ENCODE measurements around the gene MOXD1.
"Not testable (repeated sequence)": the region's sequence is repeated elsewhere in the genome, so short reads cannot be mapped to it uniquely, and the experiment has no call there.

Gene MOXD1

GRCh38 chr6:132344811-132345210, 56.5 kb downstream of the MOXD1 start:
- no peak for DNase-seq

- DNase-seq, result no peak
These were observed 59.6 kb downstream of the MOXD1 start for GRCh38 chr6:132341646-132342045.

DNA sequence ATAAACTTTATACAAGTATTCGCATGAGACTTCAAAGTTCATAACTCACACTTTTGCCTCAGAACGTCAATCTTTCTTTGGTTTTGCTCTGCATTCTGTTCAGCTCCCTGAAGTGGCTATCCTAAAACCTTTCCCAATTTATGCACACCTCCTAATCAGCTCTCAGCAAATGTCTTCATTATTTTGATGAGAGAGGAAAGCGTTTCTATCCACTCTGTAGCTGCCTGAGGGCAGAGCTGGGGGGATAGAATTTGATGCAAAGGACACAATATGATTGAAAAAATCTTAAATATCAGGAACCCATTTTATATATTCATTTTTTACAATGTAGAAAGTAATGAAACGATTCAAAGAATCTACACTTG, 66.8 kb downstream of the MOXD1 start:
- no peak for DNase-seq

DNA sequence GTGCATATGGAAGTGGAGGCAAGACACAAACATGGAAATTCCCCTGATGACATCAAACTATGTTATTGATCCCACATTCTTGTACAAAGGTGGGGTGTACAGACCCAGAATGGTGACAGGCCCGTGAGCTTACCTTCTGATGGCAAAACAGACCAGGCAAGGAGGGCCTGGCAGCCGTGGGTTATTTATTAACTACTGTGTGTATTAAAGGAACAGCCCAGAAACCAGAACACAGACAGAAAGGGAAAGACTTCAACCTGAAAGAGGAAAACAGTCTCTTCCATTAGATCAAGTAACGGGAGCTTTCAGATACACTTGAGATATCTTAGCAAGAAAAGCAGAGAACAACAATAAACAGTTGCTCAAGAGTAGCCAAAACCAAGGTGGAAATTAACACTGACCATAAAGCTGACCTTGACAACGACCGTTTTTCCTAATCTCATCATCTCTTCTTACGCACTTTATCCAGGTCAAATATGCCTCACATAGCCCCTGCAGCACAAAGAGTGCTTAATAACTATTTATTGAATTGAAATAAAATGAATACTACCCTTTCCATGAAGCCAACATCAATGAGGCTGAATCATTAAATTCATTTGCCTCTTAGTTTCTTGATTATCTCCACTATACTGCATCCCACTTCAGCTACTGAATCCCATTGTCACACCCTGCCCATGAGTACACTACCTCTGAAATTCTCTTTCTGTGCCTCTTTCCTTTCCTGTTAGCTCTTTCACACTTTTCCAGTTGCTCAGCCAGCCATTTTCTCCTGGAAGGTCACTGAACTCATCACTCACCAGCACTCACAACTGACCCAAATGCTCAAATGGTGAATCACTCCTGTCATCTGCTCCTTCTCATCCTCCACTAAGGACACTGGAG, 67.4 kb downstream of the MOXD1 start:
- no peak for DNase-seq

DNA sequence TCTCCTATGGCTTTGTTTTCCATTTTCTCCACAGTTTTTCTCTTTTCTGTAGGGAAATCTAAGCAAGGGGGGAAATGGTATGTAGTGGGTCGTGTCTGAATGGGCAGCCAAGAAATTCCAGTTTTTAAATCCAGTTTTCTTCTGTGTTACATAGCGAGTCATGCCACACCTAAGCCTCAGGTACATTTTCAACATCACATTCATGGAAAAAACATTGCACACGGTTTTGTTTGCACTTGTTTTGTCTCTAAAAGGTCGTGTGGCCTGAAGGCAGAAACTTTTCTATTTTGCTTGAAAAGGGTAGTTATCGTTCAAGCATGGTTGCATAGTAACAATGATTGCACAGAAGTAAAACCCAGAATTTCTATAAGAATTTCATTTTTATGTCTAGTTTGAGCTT, 70.5 kb downstream of the MOXD1 start:
- DNase-seq, result no peak

DNA sequence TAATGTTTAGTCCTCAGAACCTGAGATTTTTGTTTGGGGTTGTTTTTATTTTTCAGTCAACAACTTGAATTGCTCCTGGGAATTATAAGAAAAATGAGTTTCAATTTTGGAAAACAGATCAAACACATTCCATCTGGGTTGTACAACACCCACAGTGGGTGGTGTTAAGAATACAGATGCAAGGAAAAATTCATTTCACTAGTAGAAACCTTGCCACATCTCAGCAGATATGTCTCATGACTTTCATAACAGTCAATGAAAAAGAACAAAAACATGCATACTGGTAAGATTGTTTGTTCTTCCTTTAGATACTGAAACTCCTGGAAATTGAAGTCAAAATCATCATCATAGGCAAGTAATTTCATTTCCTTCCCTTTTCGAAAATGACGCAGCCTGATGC, 78.9 kb downstream of the MOXD1 start:
- no peak for DNase-seq

GRCh38 chr6:132320007-132320406, 81.3 kb downstream of the MOXD1 start:
- no peak for DNase-seq

- DNase-seq, result no peak
These were observed 84.3 kb downstream of the MOXD1 start for GRCh38 chr6:132316970-132317369.

DNA sequence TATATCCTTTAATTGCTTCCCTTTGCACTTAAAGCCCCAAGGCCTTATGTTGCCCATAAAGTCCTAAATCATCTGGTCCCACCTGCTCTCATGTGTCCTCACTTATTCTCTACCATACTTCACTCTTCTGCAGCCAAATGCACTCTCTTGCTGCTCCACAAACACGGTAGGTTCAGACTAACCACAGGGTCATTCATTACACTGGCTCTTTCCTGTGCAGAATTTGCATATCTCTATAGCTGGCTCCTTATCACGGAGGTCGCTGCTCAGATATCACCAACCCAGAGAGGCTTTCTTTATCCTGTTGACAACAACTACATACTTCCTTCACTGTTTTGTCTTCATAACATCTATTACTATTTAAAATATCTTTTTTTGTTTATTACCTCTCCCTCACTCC, 86.8 kb downstream of the MOXD1 start:
- DNase-seq, result no peak

DNA sequence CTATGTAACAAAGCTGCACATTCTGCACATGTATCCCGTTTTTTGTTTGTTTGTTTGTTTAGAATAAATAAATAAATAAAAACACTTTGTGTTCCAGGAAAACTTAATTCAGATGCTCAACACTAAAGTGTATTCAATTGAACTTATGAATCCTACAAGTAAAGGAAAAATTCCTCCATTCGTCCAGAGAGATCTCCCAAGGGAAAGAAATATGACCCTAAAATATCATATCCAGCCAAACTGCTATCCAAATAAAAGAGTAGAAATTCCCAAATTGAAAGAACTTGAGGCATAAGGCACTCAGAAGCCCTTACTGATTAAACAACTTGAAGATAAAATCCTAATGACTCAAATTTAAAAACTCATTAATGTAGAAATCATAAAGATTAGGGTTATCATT, 90.4 kb downstream of the MOXD1 start:
- DNase-seq, result no peak

DNA sequence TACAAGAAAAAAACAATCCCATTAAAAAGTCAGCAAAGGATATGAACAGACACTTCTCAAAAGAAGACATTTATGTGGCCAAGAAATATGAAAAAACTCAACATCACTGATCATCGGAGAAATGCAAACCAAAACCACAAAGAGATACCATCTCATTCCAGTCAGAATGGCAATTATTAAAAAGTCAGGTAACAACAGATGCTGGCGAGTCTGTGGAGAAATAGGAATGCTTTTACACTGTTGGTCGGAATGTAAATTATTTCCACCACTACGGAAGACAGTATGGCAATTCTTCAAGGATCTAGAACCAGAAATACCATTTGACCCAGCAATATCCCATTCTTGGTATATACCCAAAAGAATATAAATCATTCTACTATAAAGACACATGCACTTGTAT, 91.1 kb downstream of the MOXD1 start:
- not testable (repeated sequence) for DNase-seq

GRCh38 chr6:132304891-132305305, 96.4 kb downstream of the MOXD1 start:
- no peak for DNase-seq

DNA sequence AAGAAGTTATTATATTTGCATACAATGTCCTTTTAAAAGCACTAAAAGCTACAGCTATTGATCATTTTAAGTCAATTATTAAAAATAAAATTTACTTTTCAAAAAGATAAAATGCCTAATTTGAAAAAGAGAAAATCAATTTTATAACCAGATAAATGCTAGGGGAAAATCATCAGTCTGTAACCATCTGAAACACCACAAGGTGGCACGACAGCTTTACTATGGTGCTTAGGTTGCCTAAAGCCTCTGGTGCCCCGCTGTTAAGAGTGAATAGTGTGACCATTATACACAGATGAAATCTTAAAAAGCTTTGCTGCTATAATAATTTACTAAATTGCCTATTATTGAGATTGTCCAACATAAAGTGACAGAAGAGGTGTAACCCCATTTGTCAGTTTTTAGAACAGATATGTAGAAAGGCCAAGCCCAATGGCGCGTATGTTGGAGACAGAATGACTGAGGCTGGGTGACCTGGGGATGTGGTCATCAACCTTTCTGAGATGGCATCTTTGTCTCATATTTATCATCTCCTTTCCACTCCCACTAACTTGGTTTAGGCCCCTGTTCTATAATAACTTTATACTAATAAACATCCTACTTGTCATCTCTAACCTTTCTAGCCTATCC, 100.8 kb downstream of the MOXD1 start:
- DNase-seq, result peak; percentile 44

- peak; percentile 51 for DNase-seq
These were observed 102.8 kb downstream of the MOXD1 start for GRCh38 chr6:132298344-132298949.

DNA sequence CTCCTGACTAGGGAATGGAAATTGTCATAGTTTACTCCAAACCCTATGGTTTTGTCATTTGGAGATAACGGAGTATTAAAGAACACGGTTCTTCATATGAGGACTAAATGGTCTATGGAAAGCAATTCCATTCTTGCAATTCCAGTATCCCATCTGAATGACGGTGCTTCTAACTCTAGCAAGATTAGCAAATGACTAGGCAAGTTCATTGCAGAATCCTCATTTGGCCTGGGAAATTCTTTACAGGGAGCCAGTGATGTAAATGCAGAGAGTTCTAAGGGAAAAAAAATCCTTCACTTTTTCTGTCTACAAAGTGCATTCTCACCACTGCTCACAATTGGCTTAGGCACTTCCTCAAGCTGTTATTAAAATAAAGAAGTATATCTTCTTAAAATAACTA, 111.5 kb downstream of the MOXD1 start:
- DNase-seq, result no peak

- no peak for DNase-seq
These were observed 114.2 kb downstream of the MOXD1 start for GRCh38 chr6:132287101-132287500.

DNA sequence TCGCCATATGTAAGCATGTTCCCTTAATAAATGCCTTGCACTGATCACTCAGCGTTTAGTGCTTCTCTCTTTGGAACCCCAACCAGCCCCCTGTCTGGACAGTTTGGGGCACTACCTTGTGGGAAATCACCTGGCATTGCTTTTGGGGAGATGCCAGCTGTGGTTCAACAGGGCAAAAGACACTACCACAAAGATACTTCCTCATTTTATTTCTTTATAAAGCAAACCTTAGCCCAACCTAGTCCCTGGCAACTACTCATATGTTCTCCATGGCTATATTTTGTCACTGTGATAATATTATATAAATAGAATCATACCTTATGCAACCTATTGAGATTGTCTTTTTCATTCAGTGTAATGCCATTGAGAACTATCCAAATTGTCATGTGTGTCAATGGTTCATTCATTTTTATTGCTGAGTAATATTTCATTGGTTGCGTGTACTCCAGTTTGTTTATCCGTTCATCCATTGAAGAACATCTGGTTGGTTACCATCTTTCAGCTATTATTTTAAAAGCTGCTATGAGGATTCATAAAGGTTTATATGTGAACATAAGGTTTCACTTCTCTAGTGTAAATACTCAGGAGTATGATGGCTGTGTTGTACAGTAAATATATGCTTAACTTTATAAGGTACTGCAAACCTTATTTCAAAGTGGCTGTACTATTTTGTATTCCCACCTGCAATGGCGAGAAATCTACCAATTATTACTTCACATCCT, 114.8 kb downstream of the MOXD1 start:
- DNase-seq, result no peak

DNA sequence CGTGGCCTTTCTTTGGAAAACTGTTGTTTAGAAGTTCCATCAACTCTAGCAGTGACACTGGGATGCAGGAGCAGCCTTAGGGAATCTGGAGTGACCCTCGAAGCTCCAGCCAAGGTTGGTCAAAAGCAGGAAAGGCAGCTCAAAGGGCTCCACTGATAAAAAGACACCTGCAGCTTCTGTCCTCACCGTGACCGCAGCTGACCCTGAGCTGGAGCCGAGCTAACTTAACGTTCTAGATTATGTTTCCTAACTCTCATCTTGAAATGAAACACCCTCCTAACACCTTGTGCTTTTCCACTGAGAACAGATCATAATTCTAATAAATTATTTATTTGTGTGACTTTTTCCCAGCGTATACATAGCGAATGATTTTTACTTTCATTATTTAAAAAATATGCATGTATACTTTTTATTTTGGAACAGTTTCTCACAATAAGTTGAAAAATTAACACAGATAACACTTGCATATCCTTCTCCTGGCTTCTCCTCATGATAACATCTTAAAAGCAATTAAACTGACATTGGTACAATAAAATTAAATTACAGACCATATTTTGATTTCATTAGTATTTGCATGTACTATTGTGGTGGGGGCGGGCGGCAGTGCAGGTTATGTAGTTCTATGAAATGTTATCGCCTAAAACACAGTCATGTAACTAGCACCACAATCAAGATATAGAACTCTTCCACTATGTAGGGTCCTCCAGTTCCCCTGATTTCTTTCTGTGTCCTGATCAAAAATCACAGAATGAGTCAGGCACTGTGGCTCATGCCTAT, 116.1 kb downstream of the MOXD1 start:
- no peak for DNase-seq

GRCh38 chr6:132282696-132283095, 118.6 kb downstream of the MOXD1 start:
- DNase-seq, result no peak

DNA sequence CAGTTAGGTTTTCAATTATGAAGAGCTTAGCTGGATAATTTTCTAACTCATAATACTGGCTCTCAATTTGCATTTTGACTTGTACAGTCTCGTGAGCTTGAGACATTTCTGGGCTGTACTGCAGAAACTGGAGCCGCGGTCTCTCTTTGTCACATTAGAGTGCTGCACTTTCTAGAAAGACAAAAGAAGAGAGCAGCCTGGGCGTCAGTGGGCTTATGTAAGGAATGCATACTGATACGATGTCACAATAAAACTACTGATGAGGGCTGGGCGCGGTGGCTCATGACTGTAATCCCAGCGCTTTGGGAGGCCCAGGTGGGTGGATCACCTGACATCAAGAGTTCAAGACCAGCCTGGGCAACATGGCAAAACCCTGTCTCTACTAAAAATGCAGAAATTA, 120.8 kb downstream of the MOXD1 start:
- DNase-seq, result no peak

DNA sequence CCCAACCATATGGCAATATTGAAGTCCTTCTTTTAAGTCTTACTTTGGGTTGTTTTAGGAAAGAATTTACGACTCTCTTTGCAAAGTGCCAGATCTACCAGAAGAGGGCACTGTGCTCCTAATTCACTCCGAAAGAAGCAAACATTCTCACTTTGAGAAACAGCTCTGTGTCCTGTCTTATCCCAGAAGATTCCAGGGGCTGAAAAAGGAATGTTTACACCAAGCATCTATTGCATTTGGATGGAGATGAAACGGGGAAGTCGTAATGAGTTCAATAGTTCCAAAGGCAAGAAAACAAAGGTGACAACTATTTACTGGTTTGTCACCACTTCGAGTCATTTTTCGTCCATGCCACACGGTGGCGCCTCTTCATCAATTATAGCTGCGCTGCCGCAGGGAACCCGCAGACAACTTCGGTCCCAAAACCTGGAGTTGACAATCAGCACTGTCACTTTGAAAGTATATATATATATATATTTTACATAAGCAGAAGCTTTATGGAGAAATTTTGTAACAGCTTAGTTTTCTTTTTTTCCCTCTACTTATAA, 121.6 kb downstream of the MOXD1 start:
- peak; percentile 84 for DNase-seq

Data from suppressor macrophage treated with lipopolysaccharide for 4 hours (primary cell).